Measurements from ENCODE around the gene PAPPA. TPM values are rescaled to one million over a fixed set of nuclear protein-coding genes. Genes with fewer than 3 reads are reported as not detected.

PAPPA gene
- total RNA-seq, 1 donor from 2014 or later = 0.15 TPM

DNA sequence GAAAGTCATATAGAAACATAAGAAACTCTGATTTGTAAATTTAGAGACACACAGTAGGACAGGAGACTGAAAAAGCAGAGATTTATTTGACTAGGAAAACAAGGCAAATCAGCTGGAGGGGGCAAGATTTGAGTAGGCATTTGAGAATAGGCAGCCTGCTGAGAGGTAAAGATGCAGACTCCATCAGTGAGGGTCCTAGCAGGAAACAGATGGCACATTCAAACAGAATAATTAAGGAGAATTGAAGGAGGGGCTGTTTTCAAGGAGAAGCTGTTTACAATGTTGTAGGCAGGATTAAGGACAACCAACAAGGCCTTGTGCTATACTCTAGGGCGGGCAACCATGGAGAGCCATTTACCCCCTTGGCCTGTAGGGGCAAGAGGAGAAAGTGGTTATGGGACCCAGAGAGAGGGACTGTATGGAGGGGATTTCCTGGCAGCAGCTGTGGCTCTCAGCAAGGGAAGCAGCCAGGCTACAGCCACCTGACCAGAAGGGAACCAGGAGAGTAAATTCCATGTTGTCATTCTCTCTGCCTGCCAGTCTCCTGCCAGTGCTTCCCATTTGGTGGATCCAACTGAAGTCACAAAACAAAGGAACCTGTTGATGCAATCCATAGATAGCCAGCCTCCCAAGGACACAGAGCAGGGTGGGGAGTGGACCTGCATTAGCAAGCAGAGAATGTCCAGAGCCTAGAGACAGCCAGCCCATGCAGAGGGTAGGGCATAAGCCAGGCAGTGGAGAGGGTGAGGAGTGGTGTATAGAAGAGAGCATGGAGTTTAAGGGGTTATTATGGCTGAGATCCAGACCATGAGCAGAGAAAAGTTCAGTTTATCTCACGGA lies 38.2 kb downstream of the PAPPA start:
- Histone ChIP-seq H3K79me2 (ENCODE audit: low read depth) (no peaks in the 10 kb centered on the region), H3K4me1 (peaks cover 7% of the 10 kb centered on the region), H3K27ac (no peak overlapping the region), H3K36me3 (no peaks in the 10 kb centered on the region), H3K9me3 (ENCODE audit: low read depth) (no peaks in the 10 kb centered on the region), H3K4me2 (no peak overlapping the region), H4K20me1 (ENCODE audit: low read depth) (no peaks in the 10 kb centered on the region), H3K4me3 (no peak overlapping the region), H3K9ac (no peak overlapping the region), H3K27me3 (no peaks in the 10 kb centered on the region), H2AFZ (replicated peaks) (no peak overlapping the region), H3F3A (ENCODE audit: low read depth) (no peaks in the 10 kb centered on the region)
- DNase-seq (ENCODE audit: low spot score) = peak; percentile 11
- no peak for TF ChIP-seq EZH2phosphoT487 (IDR thresholded peaks at IDR 0.05)
- no peak for TF ChIP-seq EZH2 (IDR thresholded peaks at IDR 0.05)
- peak; percentile 13 for TF ChIP-seq CTCF (IDR thresholded peaks at IDR 0.05)
- Mint-ChIP-seq H3K9me3 (no peaks in the 10 kb centered on the region), H3K4me3 (no peak overlapping the region), H3K27ac (no peak overlapping the region), H3K36me3 (peaks cover 5% of the 10 kb centered on the region), H3K4me1 (peaks cover 9% of the 10 kb centered on the region), H3K27me3 (ENCODE audit: insufficient read depth, low read depth) (peaks cover 2% of the 10 kb centered on the region)

GRCh38 chr9:116193636-116194035 lies 40.0 kb downstream of the PAPPA start:
- Mint-ChIP-seq H3K4me3 (no peak overlapping the region), H3K36me3 (peaks cover 1% of the 10 kb centered on the region), H3K27me3 (ENCODE audit: insufficient read depth, low read depth) (peaks cover 2% of the 10 kb centered on the region), H3K9me3 (no peaks in the 10 kb centered on the region), H3K4me1 (peaks cover 9% of the 10 kb centered on the region), H3K27ac (no peak overlapping the region)
- Histone ChIP-seq H3K79me2 (ENCODE audit: low read depth) (no peaks in the 10 kb centered on the region), H3K4me2 (no peak overlapping the region), H2AFZ (replicated peaks) (no peak overlapping the region), H3K4me1 (peaks cover 7% of the 10 kb centered on the region), H3K9ac (no peak overlapping the region), H3F3A (ENCODE audit: low read depth) (no peaks in the 10 kb centered on the region), H3K36me3 (no peaks in the 10 kb centered on the region), H3K4me3 (no peak overlapping the region), H3K27me3 (no peaks in the 10 kb centered on the region), H3K9me3 (ENCODE audit: low read depth) (no peaks in the 10 kb centered on the region), H4K20me1 (ENCODE audit: low read depth) (no peaks in the 10 kb centered on the region), H3K27ac (no peak overlapping the region)
- TF ChIP-seq EZH2 (IDR thresholded peaks at IDR 0.05) (no peak), CTCF (IDR thresholded peaks at IDR 0.05) (no peak), EZH2phosphoT487 (IDR thresholded peaks at IDR 0.05) (no peak)
- DNase-seq (ENCODE audit: low spot score) = no peak

DNA sequence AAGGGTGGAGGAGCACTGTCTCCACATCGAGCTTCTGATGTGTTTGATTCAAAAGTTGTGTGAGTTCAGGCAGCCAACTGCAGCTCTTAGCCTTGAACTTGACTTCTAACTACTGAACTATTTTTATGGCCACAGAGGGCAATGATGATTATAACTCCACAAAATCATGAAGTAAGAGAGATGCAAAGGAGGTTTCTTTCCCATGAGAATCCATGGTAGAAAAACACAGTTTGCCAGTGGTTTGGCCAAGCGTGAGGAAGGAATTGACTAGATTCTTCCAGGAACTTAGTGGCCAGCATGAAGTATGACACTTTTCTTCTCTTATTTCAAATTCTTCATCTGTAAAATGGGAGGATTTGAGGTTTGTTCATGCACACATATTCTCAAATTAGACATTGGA lies 43.2 kb downstream of the PAPPA start:
- H3K9ac ChIP-seq = no peak overlapping the region
- no peaks in the 10 kb centered on the region for H3K9me3 ChIP-seq (ENCODE audit: low read depth)
- Mint-ChIP-seq H3K27ac (no peak overlapping the region), H3K4me1 (peaks cover 5% of the 10 kb centered on the region), H3K9me3 (no peaks in the 10 kb centered on the region), H3K4me3 (no peak overlapping the region), H3K27me3 (ENCODE audit: insufficient read depth, low read depth) (no peaks in the 10 kb centered on the region), H3K36me3 (peaks cover 3% of the 10 kb centered on the region)
- H3K27me3 ChIP-seq = no peaks in the 10 kb centered on the region
- no peak overlapping the region for H2AFZ ChIP-seq (replicated peaks)
- H3K79me2 ChIP-seq (ENCODE audit: low read depth) = no peaks in the 10 kb centered on the region
- no peaks in the 10 kb centered on the region for H3F3A ChIP-seq (ENCODE audit: low read depth)
- no peak overlapping the region for H3K4me3 ChIP-seq
- no peaks in the 10 kb centered on the region for H3K36me3 ChIP-seq
- DNase-seq (ENCODE audit: low spot score) = no peak
- no peak overlapping the region for H3K27ac ChIP-seq
- no peak overlapping the region for H3K4me2 ChIP-seq
- no peaks in the 10 kb centered on the region for H4K20me1 ChIP-seq (ENCODE audit: low read depth)
- H3K4me1 ChIP-seq = peaks cover 4% of the 10 kb centered on the region
- no peak for TF ChIP-seq EZH2phosphoT487 (IDR thresholded peaks at IDR 0.05)
- TF ChIP-seq EZH2 (IDR thresholded peaks at IDR 0.05) = no peak
- TF ChIP-seq CTCF (IDR thresholded peaks at IDR 0.05) = no peak

All from neural progenitor cell (in vitro differentiated cells).